Measurements from ENCODE around the gene UBE2N.
"Not testable (repeated sequence)": the region's sequence is repeated elsewhere in the genome, so short reads cannot be mapped to it uniquely, and the experiment has no call there.

DNA sequence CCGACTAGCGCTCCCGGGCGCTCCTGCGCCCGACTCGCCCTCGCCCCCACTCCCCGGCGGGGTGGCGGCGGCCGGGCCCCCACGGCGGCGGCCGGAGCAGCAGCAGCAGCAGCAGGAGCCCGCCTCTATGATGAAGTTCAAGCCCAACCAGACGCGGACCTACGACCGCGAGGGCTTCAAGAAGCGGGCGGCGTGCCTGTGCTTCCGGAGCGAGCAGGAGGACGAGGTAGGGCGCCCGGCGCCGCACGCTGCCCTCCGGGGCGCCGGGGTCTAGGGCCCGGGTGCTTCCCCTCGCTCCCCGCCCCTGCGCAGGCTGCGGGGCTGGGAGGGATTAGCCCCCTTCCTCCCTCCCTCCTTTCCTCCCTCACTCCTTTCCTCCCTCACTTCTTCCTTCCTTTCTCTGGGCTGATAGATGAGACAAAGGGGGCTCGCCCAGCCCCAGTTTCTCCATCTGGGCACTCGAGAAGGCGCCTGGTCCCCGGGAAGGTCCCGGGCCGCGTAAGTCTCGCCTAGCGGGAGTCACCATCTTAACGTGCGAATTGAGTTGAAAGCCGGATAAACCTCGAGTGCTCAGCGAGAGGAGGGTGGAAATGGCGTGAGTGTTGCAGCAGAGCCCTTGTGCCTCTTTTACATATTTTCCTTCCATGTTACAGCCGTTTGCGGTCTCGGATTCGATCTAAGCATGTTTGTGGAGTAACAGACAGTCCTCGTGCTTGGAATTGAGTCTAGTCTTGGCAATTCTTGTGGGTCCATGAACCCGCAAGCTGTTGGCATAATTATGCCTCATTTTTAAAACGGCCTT, 63.4 kb downstream of the UBE2N start:
- TF ChIP-seq, protein P1, sequence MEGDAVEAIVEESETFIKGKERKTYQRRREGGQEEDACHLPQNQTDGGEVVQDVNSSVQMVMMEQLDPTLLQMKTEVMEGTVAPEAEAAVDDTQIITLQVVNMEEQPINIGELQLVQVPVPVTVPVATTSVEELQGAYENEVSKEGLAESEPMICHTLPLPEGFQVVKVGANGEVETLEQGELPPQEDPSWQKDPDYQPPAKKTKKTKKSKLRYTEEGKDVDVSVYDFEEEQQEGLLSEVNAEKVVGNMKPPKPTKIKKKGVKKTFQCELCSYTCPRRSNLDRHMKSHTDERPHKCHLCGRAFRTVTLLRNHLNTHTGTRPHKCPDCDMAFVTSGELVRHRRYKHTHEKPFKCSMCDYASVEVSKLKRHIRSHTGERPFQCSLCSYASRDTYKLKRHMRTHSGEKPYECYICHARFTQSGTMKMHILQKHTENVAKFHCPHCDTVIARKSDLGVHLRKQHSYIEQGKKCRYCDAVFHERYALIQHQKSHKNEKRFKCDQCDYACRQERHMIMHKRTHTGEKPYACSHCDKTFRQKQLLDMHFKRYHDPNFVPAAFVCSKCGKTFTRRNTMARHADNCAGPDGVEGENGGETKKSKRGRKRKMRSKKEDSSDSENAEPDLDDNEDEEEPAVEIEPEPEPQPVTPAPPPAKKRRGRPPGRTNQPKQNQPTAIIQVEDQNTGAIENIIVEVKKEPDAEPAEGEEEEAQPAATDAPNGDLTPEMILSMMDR (IDR thresholded peaks at IDR 0.05; ENCODE audit: insufficient read depth, low read length), result not testable (repeated sequence)
- TF ChIP-seq GABPA (IDR thresholded peaks at IDR 0.05; ENCODE audit: low read depth), result not testable (repeated sequence)
- peak; percentile 38; the same call in 1 of the 2 replicates for TF ChIP-seq POLR2AphosphoS5 (IDR thresholded peaks at IDR 0.05; ENCODE audit: low read depth)
